GM18519 (cell line): ENCODE data around the gene ZFYVE1.
A peak's percentile ranks its signal among the peaks of the same experiment; 100 is the strongest.

Source experiments
- ATAC-seq: cut with Tn5 transposase; IDR thresholded peaks from one replicate; pipeline ENCODE4 v1.9.1; 2021; ENCODE audit warnings: mild to moderate bottlenecking, moderate library complexity; ENCODE audit not compliant: unreplicated experiment, low FRiP score

ZFYVE1 gene

DNA sequence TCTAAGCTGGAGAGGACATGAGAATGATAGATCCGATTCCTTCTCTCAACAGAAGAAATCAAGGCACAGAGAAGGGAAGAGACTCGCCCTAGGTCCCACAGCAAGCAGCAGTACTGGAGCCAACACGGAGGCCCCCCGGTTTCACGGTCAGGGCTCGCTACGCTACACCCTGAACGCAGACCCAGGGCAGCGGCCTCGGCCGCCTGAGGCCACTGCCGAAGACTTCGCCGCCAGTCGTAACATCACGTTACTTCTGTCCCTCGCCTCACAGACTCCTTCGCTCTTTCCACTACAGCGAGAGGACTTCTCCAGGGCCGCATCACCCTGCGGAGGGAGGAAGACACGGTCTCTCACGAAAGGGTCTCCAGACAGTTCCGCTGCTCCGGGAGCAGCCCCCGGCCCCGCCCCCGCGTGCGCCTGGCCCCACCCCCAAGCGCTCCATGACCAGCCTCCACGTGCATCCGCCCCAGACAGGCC lies 101.1 kb downstream of the ZFYVE1 start:
- peak; percentile 9 for ATAC-seq

DNA sequence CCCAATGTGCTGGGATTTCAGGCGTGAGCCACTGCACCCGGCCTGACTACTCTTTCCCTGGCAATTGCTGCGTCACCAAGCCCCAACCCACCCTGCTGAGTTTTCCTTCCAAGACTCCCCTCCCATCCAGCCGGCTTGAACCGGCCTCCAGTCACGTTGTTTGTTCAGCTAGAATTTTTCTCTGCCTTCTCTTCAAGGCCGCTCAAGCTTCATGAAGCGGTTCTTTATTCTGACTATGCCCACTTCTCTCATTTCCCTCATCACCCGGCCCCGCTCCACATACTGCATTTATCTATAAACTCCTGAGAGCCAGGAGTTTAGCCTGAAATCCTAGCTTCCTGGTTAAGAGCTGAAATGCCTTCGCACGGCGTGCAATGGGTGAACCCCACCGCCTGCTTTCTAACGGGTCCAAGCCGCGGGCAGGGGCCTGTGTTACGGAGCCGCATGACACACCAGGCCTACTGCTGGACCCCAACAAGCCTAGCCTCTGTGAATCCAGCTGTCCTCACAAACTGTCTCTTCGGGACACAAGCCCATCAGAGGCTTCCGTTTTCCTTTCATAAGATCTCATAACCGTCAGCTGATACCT lies 101.6 kb downstream of the ZFYVE1 start:
- no peak for ATAC-seq

DNA sequence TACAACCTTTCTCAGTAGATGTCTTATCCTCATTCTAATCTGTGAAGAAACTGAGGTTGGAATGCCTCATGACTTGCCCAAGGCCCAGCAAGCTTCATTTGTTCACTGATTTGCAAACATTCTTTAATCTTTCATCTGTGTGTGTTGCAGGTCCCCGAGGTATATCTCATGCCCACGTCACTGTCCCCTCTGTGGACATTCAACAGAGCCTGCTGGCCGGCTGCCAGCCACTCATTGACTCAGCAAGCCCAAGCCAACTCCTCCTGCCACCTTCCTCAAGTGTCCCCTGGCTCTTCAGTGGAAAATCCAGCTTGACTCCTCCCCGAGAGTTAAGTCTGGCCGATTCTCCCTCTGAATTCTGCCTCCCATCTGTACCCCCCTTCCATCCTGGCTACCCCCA lies 102.6 kb downstream of the ZFYVE1 start:
- no peak for ATAC-seq

DNA sequence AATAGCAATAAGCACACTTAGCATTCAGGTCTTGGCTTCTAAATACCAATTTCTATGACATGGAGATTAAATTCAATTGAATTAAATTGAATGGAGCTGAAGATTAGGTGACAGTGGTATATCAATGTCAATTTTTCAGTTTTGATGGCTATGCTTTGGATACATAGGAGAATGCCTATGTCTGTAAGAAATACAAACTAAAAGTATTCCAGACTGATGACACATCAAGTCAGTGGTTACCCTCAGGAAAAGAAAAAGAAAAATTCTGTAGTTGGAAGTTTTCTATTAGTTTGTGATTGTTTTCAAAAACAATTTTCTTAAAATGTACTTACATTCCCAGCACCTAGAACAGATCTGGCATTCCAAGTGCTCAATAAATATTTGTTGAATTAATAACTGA lies 105.5 kb downstream of the ZFYVE1 start:
- no peak for ATAC-seq

DNA sequence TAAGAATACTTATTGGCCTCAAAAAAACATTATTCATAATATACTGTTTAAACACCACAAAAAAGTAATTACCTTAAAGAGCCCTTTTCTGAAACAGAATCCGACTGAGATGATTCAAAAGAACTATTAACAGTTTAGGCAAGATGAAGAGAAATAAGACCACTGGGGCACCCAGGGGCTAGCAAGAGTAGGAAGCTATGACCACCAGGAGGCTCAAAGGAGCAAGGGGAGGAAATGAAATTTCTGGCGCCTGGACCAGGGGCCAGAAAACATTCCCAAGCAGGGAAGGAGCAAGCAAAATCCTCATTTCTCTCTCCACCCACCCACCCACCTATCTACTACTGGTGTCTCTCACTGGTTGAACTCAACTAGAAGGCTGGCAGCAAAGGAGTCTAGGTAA lies 106.9 kb downstream of the ZFYVE1 start:
- no peak for ATAC-seq
